NT2/D1 (cell line): ENCODE results near the gene DNAH1.

Experiments
- SUZ12 ChIP-seq: IDR thresholded peaks from 2 replicates; pipeline ENCODE4 v1.6.1; 2011; ENCODE audit not compliant: insufficient read length, insufficient read depth; ENCODE audit errors: extremely low read depth
- YY1 ChIP-seq: IDR thresholded peaks from 2 replicates; pipeline ENCODE4 v1.6.1; 2011; ENCODE audit not compliant: insufficient read length, insufficient read depth
- ZNF274 ChIP-seq: IDR thresholded peaks from 2 replicates; pipeline ENCODE4 v1.6.1; 2011; ENCODE audit warnings: mild to moderate bottlenecking, low read depth, low read length

DNA sequence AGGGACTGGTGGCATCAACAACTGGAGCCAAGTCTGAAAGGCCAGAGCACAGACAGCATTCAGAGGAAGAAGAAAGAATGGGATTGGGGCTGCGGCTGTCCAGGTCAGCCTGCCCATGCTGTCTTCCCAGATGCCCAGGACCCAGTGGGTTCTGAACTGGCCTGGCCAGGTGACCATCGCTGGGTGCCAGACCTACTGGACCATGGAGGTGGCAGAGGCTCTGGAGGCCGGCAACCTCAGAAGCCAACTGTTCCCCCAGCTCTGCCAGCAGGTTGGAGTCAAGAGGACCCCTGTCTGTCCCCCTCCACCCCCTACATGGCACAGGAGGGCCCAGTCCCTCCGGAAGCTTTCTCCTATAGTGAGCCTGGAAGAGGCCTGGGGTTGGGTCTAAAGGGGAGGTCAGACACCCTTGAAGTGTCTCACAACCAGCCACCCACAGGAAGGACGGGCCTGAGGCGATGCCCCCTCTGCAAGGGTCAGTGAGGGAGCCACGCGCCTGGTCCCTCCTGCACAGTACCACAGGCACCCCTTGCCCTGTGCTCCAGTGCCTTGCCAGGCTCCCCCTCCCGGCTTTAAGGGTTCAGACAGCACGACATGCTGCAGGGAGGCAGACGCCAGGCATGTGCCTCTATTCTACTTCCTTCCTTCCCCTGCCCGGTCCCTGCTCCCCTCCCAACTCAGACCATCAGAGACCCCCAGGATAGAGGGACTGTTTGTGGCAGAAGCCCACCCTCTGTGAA lies 43.2 kb downstream of the DNAH1 start:
- TF ChIP-seq YY1 (no peak), ZNF274 (no peak), SUZ12 (no peak)
